MG63 (cell line): ENCODE results near the gene GTPBP6. TPM values are rescaled to one million over a fixed set of nuclear protein-coding genes. Genes with fewer than 3 reads are reported as not detected.
"Not testable (repeated sequence)": the region's sequence is repeated elsewhere in the genome, so short reads cannot be mapped to it uniquely, and the experiment has no call there.

ENCODE experiments used
- DNase-seq: peaks from one replicate; pipeline ENCODE4 v3.0.0-alpha.2; 2020
- H3K27me3 ChIP-seq: fragments of 250-450 bp; sonication (Bioruptor Pico); 2 replicates; pipeline ENCODE4 v1.5.1; 2020; ENCODE audit warnings: mild to moderate bottlenecking, moderate library complexity
- H3K36me3 ChIP-seq: fragments of 250-450 bp; sonication (Bioruptor Pico); 2 replicates; pipeline ENCODE4 v1.5.1; 2020; ENCODE audit warnings: mild to moderate bottlenecking, moderate library complexity
- H3K4me3 ChIP-seq: fragments of 250-450 bp; sonication (Bioruptor Pico); 2 replicates; pipeline ENCODE4 v1.5.1; 2020; ENCODE audit warnings: mild to moderate bottlenecking, moderate library complexity
- H3K9me3 ChIP-seq: fragments of 250-450 bp; sonication (Bioruptor Pico); 2 replicates; pipeline ENCODE4 v1.5.1; 2020; ENCODE audit warnings: mild to moderate bottlenecking, moderate library complexity
- total RNA-seq: library from RNA; depleted of rRNA; stranded (reverse); fragments of >200 nt; shearing (Covaris generic); gene quantifications from 2 replicates; pipeline ENCODE4 v1.2.3, GENCODE V29; 2014; ENCODE audit warnings: low replicate concordance

GTPBP6 gene
- total RNA-seq, 1 experiment from 2014 or later: 79.5 TPM

DNA sequence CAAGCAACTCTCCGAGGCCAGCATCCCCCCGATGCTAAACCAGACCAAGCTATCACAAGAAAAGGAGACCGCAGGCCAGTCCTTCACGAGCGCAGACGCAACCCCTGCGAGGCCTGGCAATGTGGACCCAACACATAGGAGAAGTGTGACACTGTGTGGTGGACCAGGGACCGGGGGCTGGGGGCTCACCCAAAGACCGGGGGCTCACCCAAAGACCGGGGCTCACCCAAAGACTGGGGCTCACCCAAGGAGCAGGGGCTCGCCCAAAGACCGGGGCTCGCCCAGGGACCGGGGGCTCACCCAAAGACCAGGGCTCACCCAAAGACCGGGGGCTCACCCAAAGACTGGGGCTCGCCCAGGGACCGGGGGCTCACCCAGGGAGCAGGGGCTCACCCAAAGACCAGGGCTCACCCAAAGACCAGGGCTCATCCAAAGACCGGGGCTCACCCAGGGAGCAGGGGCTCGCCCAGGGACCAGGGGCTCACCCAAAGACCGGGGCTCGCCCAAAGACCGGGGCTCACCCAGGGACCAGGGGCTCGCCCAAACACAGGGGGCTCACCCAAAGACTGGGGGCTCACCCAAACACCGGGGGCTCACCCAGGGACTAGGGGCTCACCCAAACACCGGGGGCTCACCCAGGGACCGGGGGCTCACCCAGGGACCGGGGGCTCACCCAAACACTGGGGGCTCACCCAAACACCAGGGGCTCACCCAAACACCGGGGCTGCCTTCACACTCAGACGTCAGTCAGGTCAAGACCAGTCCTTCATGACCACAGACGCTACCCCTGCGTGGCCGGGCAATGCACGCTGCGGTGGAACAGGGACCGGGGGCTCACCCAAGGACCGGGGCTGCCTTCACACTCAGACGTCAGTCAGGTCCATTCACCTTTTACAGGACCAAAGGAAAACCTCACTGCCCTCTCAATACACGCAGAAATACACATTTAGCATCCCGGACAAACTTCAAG, 35.3 kb upstream of the GTPBP6 start:
- no peak for DNase-seq
- no peak overlapping the region for H3K4me3 ChIP-seq
- H3K36me3 ChIP-seq: no peaks in the 10 kb centered on the region
- no peaks in the 10 kb centered on the region for H3K27me3 ChIP-seq
- no peaks in the 10 kb centered on the region for H3K9me3 ChIP-seq

DNA sequence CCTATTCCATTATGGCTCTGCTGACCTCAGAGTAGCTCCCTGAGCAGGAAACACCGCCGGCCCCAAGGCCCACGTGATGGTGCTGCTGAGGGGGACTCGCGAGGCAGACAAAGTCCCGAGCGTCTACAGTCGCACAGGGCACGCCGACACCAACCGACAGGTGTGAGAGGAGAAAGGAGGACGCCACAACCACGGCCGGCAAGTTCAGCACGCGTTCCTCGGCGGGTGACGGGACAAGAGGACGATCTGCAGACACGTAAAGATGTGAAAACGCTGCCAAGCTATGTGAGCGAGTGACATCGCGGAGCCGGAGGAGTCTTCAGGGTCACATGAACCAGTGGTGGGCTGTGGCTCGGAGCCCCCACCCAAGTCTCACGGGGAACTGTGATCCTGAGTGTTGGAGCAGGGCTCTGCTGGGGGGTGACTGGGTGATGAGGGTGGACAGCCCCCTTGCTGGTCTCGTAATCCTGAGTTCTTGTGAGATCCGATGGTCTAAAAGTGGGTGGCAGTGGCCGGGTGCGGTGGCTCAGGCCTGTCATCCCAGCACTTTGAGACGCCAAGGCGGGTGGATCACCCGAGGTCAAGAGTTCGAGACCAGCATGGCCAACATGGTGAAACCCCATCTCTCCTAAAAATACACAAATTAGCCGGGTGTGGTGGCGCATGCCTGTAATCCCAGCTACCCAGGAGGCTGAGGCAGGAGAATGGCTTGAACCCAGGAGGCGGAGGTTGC, 34.2 kb upstream of the GTPBP6 start:
- Histone ChIP-seq H3K4me3 (no peak overlapping the region), H3K9me3 (no peaks in the 10 kb centered on the region), H3K27me3 (no peaks in the 10 kb centered on the region), H3K36me3 (no peaks in the 10 kb centered on the region)
- no peak for DNase-seq

DNA sequence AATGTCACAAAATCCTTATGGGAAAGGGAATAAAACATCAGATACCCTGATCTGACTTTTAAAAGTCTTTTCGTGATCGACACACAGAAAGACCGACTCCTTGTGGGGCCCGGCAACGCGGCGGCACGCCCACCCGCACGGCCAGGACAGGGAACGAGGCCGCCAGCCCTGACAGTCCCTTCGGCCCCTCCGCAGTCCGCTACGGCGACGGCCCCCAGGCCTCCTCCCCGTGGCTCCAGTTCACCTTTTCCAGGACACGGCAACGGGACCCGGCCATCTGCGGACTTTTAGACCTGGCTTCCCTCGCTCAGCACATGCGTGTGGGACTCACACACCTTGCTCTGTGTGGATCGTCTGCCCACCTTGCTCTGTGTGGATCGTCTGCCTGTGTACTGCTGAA, 33.6 kb upstream of the GTPBP6 start:
- Histone ChIP-seq H3K9me3 (no peaks in the 10 kb centered on the region), H3K27me3 (no peaks in the 10 kb centered on the region), H3K4me3 (no peak overlapping the region), H3K36me3 (no peaks in the 10 kb centered on the region)
- no peak for DNase-seq

DNA sequence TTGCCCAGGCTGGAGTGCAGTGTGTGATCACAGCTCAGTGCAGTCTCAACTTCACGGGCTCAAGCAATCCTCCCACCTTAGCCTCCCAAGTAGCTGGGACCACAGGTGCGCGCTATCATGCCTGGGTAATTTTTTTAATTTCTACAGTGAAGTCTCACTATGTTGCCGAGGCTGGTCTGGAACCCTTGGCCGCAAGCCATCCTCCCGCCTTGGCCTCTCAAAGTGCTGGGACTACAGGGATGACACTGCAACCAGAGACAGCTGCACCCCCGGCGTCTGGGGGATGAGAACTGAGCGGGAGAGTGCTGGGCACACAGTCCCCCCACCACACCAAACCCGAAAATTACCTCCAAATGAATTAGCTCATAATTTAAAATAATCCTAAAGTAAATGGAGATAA, 33.1 kb upstream of the GTPBP6 start:
- Histone ChIP-seq H3K9me3 (no peaks in the 10 kb centered on the region), H3K4me3 (no peak overlapping the region), H3K36me3 (no peaks in the 10 kb centered on the region), H3K27me3 (no peaks in the 10 kb centered on the region)
- DNase-seq: no peak

- not testable (repeated sequence) for H3K4me3 ChIP-seq, DNase-seq, H3K9me3 ChIP-seq, H3K36me3 ChIP-seq, H3K27me3 ChIP-seq
Observed at GRCh38 chrX:351324-351641, 32.7 kb upstream of the GTPBP6 start.

DNA sequence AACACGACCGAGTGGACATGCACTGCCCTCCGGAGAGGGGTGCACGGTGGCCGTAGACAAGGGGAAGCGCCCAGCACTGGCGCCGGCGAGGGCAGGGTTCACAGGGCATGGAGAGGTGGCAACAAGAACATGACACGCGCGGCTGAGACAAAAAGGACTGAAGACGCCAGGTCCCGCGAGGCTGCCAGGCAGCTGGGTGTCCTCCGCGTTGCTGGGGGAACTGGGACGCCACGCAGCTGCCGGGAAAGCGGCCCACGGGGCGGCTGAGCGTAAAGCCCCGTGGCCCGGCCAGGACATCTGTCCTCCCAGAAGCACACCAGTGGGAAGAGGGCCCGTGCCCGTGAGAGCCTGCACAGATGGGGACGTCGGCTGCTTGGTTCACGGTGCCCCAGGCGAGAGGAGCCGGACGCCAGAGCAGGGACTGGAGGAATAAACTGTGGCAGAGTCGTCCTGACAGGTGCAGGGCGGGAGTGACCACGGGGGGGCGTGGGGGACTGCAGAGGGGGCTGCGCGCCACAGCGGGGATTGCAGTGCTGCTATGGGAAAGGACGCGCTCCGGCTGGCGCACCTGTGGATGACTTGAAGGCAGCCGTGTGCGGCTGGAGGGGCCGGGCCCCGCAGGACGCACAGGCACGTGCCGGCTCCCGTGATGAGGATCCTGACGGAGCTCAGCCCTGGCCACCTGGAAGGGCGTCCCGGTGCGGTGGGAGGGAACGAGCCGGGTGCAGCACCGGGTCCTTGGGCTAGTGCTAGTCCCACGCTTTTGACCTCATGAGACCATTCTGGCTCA, 32.1 kb upstream of the GTPBP6 start:
- Histone ChIP-seq H3K36me3 (no peaks in the 10 kb centered on the region), H3K9me3 (no peaks in the 10 kb centered on the region), H3K27me3 (no peaks in the 10 kb centered on the region), H3K4me3 (no peak overlapping the region)
- no peak for DNase-seq

DNA sequence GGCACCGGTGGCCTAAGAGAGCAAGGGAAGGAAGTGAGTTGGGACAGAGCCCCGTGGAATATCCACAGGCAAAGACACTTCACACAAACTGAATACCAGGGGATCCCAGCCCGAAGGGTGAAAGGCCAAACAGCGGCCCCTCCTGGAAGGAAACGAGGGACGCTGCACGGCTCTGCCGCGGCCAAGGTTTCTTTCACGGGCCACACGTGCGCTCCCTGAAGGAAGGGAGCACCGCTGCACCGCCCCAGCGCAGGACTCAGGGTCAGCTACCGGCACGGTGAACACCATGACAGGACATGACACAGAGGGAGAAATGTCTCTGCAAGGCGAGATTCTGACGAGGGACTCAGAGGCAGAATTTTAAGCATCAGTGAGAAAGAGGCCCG, 31.5 kb upstream of the GTPBP6 start:
- H3K9me3 ChIP-seq: no peaks in the 10 kb centered on the region
- no peak for DNase-seq
- H3K4me3 ChIP-seq: no peak overlapping the region
- H3K36me3 ChIP-seq: no peaks in the 10 kb centered on the region
- no peaks in the 10 kb centered on the region for H3K27me3 ChIP-seq

- Histone ChIP-seq H3K27me3 (no peaks in the 10 kb centered on the region), H3K9me3 (no peaks in the 10 kb centered on the region), H3K36me3 (no peaks in the 10 kb centered on the region), H3K4me3 (no peak overlapping the region)
- DNase-seq: no peak
Observed at GRCh38 chrX:349702-350101, 31.1 kb upstream of the GTPBP6 start.

DNA sequence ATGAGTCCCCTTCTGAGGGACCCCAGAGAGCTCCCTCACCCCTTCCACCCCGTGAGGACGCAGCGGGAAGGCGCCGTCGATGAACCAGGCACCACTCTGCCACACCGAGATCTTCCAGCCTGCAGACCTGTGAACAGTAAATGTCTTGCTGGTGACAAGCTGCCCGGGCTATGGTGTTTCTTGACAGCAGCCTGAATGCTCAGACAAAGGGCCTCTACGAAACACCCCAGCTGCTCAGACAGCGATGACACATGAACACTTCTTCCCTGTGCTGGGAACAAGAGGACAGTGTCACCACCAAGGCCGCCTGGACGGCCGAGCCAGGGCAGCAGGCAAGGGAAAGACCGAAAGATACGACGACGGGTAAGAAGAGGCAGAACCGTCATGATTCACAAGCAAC, 30.6 kb upstream of the GTPBP6 start:
- Histone ChIP-seq H3K4me3 (no peak overlapping the region), H3K27me3 (no peaks in the 10 kb centered on the region), H3K36me3 (no peaks in the 10 kb centered on the region), H3K9me3 (no peaks in the 10 kb centered on the region)
- DNase-seq: no peak

DNA sequence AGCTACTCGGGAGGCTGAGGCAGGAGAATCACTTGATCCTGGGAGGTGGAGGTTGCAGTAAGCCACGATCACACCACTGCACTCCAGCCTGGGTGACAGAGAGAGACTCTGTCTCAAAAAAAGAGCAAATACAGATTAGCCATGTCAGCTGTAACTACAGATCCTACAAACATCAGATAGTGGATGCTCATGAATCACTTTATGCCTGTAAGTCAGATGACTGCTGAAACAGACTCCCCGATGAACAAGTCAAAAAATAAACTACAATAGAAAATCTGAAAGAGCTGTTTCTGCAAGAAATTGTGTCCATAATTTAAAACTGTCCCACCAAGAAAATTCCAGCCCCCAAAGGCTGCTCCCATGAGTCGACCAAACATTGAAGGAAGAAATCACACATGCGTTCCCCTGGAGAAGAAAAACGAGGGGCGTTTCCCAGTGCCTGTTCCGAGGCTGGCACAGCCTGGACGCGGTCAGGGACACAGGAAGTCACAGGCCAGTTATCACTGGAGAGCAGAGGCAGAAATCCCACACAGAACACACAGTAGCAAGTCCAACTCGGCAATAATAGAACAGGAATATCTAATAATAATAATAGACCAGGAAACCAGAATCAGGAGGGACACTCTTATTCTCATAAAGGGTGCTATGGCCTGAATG, 30.0 kb upstream of the GTPBP6 start:
- no peak for DNase-seq
- Histone ChIP-seq H3K36me3 (no peaks in the 10 kb centered on the region), H3K27me3 (no peaks in the 10 kb centered on the region), H3K4me3 (no peak overlapping the region), H3K9me3 (no peaks in the 10 kb centered on the region)

DNA sequence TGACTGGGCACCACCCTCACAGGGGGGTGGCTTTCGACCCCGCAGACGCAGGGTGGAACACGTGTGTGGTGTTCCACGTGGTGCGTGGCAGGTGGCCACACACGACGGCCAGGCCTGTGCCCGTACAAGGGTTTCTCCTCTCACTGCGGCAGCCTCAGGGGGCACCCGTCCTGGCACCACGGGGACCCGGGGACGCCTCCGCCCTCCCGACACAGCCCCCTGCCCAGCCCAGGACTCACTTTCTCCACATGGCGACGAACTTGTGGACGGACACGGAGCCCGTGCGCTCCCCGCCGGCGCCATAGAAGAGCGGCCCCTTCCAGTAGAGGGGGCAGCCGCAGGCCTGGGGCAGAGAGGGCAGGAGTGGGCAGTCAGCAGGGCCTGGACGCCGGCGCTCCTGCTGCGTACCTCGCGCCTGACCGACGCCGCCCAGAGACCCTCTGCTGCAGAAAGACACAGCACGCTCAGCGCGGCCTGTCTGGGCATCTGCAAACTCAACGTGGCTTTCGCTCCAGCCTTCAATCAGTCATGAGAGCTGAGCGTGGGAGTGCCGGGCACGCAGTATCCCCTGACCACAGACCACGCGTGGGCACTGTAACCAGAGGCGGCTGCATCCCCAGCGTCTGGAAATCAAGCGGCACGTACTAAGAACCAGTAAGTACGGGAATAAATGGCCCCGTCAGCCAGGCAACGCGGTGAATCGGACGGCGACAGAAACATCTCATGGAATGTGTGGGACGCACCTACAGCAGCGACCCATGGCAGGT, 28.9 kb upstream of the GTPBP6 start:
- no peaks in the 10 kb centered on the region for H3K36me3 ChIP-seq
- no peak for DNase-seq
- no peaks in the 10 kb centered on the region for H3K27me3 ChIP-seq

GRCh38 chrX:346034-346813, 27.6 kb upstream of the GTPBP6 start:
- H3K4me3 ChIP-seq: no peak overlapping the region
- no peaks in the 10 kb centered on the region for H3K27me3 ChIP-seq
- no peaks in the 10 kb centered on the region for H3K36me3 ChIP-seq
- no peaks in the 10 kb centered on the region for H3K9me3 ChIP-seq
- DNase-seq: no peak

More for the DNA sequence above, 28.9 kb upstream of the GTPBP6 start:
- H3K9me3 ChIP-seq: no peaks in the 10 kb centered on the region
- no peak overlapping the region for H3K4me3 ChIP-seq

DNA sequence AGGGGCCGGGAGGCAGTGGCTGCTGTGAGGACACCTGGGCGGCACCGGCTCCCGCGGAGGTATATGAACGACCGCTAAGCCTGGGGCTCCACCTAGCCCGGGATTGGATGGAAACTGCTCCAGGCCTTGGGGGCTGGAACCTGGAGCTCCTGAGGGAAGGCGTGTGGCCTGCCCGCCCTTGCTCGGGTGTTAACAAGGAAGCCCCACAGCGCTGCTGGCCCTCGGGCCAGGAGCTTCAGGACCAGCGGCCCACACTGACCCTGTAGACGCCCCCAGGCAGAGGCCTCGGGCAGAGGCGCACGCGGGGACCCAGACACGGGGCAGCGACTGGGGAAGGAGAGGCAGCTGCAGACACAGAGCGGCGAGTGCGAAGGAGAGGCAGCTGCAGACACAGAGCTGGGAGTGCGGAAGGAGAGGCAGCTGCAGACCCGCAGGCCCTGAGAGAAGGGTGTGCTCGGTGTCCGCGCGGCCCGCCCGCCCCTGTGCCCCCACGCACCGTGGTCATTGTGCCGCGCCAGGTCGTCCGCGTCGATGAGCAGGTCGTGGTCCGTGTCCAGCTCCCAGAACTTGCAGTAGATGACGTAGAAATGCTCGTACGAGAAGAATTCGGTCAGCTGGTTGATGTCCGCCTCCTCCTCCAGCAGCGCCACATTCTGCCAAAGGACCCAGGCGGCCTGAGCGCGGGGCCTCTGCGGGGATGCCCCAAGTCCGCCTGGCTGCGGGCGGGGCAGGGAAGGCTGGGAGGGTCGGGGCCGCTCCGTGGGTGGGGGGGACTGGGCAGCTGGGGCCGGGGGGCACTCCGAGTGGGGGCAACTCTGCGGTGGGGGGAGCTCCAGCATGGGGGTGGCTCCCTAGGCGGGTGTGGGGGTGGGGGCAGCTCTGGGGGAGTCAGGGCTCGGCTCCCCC, 26.7 kb upstream of the GTPBP6 start:
- Histone ChIP-seq H3K27me3 (no peaks in the 10 kb centered on the region), H3K36me3 (no peaks in the 10 kb centered on the region), H3K4me3 (no peak overlapping the region), H3K9me3 (no peaks in the 10 kb centered on the region)
- no peak for DNase-seq

DNA sequence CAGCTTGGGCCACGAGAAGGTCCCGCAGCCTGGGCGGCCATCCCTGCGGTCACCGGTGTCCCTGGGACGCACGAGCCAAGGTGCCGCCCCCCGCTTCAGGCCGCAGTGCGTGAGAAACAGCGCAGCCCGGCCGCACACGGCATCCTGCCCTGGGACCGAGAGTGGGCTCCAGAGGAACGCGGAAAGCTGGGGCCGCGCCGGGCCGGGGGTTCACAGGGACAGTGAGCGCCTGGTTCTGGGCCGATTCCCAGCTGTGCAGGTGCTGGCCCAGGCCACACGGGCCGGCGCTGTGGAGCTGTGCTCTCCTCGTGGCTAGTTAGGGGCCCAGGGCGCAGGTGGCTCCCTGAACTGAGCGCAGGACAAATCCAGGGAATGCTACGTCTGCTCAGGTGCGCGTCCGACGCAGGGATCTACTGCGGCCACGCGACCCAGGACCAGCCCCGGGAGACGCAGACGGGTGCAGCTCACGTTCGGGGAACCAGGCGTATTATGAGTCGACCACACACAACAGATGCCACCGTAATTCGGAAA, 25.8 kb upstream of the GTPBP6 start:
- no peak for DNase-seq
- Histone ChIP-seq H3K4me3 (no peak overlapping the region), H3K36me3 (no peaks in the 10 kb centered on the region), H3K9me3 (no peaks in the 10 kb centered on the region), H3K27me3 (no peaks in the 10 kb centered on the region)
